Skeletal muscle satellite cell (primary cell): Measurements from ENCODE around the gene TBL3. TPM values are rescaled to one million over a fixed set of nuclear protein-coding genes. Genes with fewer than 3 reads are reported as not detected.

Experiments used
- H3K27me3 ChIP-seq: 2 replicates; pipeline ENCODE4 v1.7.0; 2013; ENCODE audit warnings: low read length; ENCODE audit not compliant: control insufficient read depth, insufficient read depth
- H3K36me3 ChIP-seq: 2 replicates; pipeline ENCODE4 v1.7.0; 2013; ENCODE audit warnings: mild to moderate bottlenecking, control low read depth, low read length; ENCODE audit not compliant: insufficient read depth
- H3K4me1 ChIP-seq: 2 replicates; pipeline ENCODE4 v1.7.0; 2013; ENCODE audit warnings: low read length; ENCODE audit not compliant: control insufficient read depth, insufficient read depth
- H3K4me2 ChIP-seq: 2 replicates; pipeline ENCODE4 v1.7.0; 2013; ENCODE audit warnings: mild to moderate bottlenecking, low read length
- H3K4me3 ChIP-seq: 2 replicates; pipeline ENCODE4 v1.7.0; 2013; ENCODE audit warnings: low read length
- H3K9ac ChIP-seq: 2 replicates; pipeline ENCODE4 v1.7.0; 2013; ENCODE audit warnings: mild to moderate bottlenecking, low read depth, low read length, moderate library complexity
- H3K9me3 ChIP-seq: replicated peaks from 2 replicates; pipeline ENCODE4 v1.7.0; 2013; ENCODE audit warnings: mild to moderate bottlenecking, control low read depth, low read length
- small RNA-seq: library from RNA; depleted of rRNA; stranded (forward); fragments of <200 nt; gene quantifications from one replicate; pipeline ENCODE3, GENCODE V24; 2012

Gene TBL3

GRCh38 chr16:2030036-2030435 is 58.2 kb downstream of the TBL3 start:
- H3K4me1 ChIP-seq, result peaks cover 37% of the 10 kb centered on the region
- no peak overlapping the region for H3K4me3 ChIP-seq
- H3K27me3 ChIP-seq, result no peaks in the 10 kb centered on the region
- no peak overlapping the region for H3K9ac ChIP-seq
- H3K9me3 ChIP-seq, result no peaks in the 10 kb centered on the region
- H3K4me2 ChIP-seq, result no peak overlapping the region
- H3K36me3 ChIP-seq, result peaks cover 4% of the 10 kb centered on the region

GRCh38 chr16:2031081-2031577 is 59.3 kb downstream of the TBL3 start:
- H3K27me3 ChIP-seq, result no peaks in the 10 kb centered on the region
- H3K4me2 ChIP-seq, result no peak overlapping the region
- no peak overlapping the region for H3K4me3 ChIP-seq
- H3K9me3 ChIP-seq, result no peaks in the 10 kb centered on the region
- peaks cover 5% of the 10 kb centered on the region for H3K36me3 ChIP-seq
- H3K4me1 ChIP-seq, result peaks cover 48% of the 10 kb centered on the region
- H3K9ac ChIP-seq, result no peak overlapping the region

Small RNAs within 50 kb of the gene (small RNA-seq; reads per million reads assigned to genes)
- gene AC005363.2, result not detected
- not detected for gene RN7SL219P
- gene SNORA10, result not detected
- gene SNORA64, result not detected
